Gastrocnemius medialis (tissue), 4 donors: ENCODE measurements around the gene CARD9.

Experiments
- CTCF ChIP-seq, 5 experiments: fragments of 450-650 bp in 3 of 5; fragments of 200-600 bp in 2 of 5; sonication (generic) in 2 of 5; IDR thresholded peaks in 4 of 5; conservative IDR thresholded peaks in 1 of 5; 1 replicate in 4 of 5; 2 replicates in 1 of 5; pipeline ENCODE4 v1.5.1; 2016 to 2019; ENCODE audit warnings: antibody characterized with exemption in 5 of 5, mild to moderate bottlenecking in 3 of 5, moderate library complexity in 3 of 5
- POLR2A ChIP-seq, 2 donors: fragments of 450-650 bp; IDR thresholded peaks; one replicate each; pipeline ENCODE4 v1.6.1; 2017; ENCODE audit warnings: antibody characterized with exemption in 2 of 2, mild to moderate bottlenecking in 2 of 2, moderate library complexity in 2 of 2

- TF ChIP-seq CTCF (IDR thresholded peaks at IDR 0.05 in 4 of 5, conservative IDR thresholded peaks at IDR 0.05 in 1 of 5) (no peak), POLR2A (IDR thresholded peaks at IDR 0.05) (no peak)
Measured at GRCh38 chr9:136392538-136393449, 19.3 kb upstream of the CARD9 start.
